KG1 (cell line): ENCODE results near the gene PCNT.
"Not testable (repeated sequence)": the region's sequence is repeated elsewhere in the genome, so short reads cannot be mapped to it uniquely, and the experiment has no call there.

Experiments used
- DNase-seq: peaks from one replicate; lab custom pipeline; 2025; lab: John Stamatoyannopoulos, UW

Gene PCNT

DNA sequence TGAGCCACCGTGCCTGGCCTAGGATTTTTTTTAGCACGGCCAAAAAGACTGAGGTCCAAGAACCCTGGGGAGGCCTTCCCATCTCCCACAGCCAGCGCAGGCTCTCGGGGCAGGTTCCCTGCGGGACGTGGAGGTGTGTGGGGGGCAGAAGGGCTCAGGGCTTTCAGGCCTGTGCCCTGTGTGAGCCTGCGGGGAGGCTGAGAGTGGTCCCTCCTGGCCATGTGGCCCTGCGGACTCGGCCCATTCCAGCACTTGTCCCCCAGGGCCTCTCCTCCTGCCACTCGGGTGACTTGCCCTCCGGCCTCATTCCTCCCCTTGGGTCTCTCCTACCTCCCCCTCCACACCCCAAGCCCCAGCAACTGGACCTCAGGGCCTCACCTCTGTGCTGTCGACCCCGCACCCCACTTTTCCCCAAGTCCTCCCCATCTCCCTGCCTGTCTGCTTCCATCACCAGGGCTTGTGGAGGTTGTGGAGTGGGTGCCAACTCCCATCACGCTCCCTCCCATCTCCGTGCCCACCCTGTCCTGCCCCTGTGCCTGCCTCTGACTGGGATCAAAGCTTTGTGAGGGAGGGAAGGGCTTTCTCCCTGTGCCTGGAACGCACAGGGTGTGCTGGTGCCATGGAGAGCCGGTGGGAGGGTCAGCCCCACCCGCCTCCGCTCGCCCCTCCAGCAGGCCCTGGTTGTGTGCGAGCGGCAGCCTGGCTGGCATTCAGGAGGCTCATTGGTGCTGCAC, 102.5 kb downstream of the PCNT start:
- no peak for DNase-seq

GRCh38 chr21:46427516-46427915, 103.6 kb downstream of the PCNT start:
- DNase-seq: no peak

DNA sequence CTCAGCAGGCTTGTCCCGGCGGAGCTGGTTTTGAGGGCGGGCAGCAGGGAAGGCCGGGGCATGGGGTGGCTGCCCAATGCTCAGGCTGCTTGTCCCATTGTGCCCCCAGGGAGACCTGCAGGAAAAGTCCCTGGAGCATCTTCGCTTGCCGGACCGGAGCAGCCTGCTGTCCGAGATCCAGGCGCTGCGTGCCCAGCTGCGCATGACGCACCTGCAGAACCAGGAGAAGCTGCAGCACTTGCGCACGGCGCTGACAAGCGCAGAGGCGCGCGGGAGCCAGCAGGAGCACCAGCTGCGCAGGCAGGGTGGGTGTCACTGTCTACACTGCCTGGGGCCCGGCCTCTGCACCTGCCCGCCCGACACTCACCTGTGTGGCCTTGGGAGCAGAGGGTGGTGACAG, 104.3 kb downstream of the PCNT start:
- DNase-seq: no peak

- DNase-seq: no peak
Observed at GRCh38 chr21:46428987-46429710, 105.2 kb downstream of the PCNT start.

DNA sequence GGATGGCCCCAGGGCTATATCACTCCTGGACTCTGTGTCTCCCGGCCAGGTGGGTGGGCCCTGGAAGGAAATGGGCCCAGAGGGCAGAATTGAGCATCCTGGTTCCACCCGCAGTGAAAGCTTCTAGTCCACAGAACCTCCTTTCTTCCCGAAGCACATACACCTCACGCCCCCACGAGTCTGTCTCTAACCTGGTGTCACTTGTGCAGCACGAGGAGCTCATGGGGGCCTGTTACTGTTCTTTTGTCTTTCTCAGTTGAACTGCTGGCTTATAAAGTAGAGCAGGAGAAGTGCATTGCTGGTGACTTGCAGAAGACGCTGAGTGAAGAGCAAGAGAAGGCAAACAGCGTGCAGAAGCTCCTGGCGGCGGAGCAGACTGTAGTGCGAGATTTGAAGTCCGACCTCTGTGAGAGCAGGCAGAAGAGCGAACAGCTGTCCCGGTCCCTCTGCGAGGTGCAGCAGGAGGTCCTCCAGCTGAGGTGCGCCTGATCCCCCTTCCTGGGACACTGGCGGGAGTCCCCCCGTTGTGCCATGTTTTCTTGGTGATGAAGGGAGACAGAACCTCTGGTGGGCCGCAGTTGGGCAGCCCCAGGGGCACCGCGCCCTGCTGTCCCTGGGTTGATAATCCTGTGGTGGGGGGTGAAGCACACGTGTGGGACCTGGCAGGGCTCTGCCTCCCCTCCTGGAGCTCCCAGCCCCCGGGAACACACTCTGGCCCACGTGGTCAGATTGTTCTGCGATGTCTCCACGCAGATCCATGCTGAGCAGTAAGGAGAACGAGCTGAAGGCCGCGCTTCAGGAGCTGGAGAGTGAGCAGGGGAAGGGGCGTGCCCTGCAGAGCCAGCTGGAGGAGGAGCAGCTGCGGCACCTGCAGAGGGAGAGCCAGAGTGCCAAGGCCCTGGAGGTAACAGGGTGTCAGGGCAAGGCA, 106.1 kb downstream of the PCNT start:
- DNase-seq: no peak

GRCh38 chr21:46431448-46431847, 107.5 kb downstream of the PCNT start:
- no peak for DNase-seq

- DNase-seq: no peak
Observed at GRCh38 chr21:46431884-46432488, 108.0 kb downstream of the PCNT start.

GRCh38 chr21:46433116-46433515, 109.2 kb downstream of the PCNT start:
- DNase-seq: not testable (repeated sequence)

DNA sequence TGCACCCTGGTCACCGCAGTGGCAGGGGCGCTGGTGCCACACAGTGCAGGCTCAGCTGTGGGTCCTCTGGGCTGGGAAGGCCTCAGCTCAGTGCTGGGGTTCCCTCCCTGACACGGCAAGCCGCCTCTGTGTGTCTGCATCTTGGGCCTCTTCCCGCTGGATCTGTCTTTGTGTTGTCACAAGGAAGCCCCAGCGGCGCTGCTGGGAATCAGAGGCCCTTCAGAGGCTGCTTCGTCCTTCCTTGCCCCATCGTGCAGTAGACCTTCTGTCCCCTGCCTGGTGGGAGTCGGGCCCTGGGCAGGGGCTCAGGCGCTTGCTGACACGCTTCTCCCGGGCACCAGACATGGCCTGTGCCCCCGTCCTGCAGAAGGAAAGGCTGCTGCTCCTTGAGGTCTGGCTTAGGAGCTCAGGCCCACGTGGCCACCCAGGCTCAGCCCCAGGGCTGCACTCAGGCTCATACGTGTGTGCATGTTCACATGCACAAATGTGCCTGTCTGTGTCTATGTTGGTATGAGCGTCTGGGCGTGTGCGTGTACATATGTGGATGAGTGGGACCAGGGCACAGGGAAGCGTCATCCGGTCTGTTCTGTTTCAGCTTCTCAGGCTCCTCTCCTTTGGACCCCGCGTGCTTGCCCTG, 110.5 kb downstream of the PCNT start:
- DNase-seq: no peak

DNA sequence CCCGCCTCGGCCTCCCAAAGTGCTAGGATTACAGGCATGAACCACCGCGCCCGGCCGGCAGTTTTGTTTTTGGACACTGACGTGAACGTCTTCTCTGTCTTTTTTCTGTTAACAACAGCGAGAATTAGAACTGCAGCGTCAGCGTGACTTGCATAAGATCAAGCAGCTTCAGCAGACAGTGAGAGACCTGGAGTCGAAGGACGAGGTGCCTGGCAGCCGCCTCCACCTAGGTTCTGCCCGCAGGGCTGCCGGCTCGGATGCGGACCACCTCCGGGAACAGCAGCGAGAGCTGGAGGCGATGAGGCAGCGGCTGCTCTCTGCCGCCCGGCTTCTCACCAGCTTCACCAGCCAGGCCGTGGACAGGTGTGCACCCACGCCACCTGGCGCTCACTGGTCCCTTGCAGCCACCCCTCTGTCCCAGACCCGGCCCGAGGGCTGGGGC, 111.9 kb downstream of the PCNT start:
- no peak for DNase-seq

DNA sequence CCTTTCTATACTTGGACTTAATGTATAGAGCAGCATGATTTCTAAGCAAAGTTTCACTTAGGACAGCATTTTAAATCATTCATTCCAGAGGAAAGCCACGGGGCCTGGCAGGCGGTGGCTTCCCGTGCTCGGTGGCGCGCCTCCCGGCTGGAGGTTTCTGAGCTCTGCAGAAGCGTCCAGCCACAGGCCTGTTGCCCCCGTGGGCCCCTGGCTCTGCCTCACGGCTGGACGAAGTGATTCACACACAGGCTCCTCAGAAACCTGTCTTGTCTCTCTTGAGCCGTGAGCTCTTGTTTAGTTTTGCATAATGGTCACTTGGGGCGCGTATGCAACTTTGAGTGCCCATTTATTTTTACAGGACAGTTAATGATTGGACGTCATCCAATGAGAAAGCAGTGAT, 112.7 kb downstream of the PCNT start:
- DNase-seq: no peak

DNA sequence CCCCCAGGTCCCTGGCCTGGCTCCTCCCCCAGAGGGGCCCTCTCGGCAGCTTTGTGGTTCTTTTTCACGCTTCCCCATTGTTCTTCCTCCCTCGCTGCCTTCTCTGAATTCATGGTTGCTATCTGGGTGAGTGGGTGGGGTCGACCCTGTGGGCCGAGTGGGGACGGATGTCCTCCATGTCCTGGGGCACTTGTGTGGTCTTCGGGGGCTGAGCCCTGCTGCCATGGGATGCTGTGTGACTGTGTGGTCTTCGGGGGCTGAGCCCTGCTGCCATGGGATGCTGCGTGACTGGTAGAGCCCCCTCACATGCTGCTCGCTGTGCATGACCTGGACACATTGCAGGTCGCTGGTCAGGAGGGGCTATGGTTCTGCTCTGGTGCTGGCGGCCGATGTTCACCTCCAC, 113.1 kb downstream of the PCNT start:
- no peak for DNase-seq

DNA sequence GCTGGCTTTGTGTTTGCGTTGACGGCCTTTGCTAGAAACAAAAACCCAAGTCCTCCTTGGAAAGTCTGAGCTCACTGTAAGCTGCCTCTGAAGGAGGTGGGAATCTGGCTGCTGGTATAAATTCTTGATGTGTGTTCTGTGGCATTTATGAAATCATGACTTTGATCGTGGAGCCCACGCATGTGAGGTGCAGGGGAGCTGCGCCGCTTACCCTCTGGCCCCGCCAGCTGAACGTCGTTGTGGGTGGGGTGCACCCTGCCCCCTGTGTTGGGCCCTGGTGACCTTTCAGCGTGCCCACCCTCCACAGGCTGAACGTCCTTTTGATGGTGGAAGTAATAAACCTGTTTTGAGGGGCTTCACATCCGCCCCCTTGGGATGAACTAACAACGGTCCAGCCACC, 113.6 kb downstream of the PCNT start:
- no peak for DNase-seq

GRCh38 chr21:46438241-46438640, 114.3 kb downstream of the PCNT start:
- DNase-seq: no peak

GRCh38 chr21:46439906-46440305, 116.0 kb downstream of the PCNT start:
- no peak for DNase-seq

DNA sequence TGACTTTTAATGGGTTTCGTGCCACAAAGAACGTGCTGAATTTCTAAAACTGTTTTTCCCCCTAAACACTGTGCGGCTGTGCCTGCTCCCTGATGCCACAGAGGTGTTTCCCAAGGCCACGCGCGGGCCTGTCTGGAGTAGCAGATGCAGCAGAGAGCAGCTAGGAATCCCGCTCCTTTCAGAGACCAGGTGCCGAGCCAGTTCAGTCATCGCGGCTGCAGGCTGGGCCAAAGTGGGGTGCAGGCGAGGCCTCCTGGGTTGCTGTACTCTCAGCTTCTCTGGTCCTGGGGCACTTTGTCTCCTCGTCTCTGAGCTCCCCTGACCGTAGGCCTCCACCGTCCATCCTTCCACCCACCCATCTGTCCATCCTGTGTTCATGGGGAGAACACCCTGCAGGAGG, 117.4 kb downstream of the PCNT start:
- no peak for DNase-seq

- no peak for DNase-seq
Observed at GRCh38 chr21:46441961-46442498, 118.1 kb downstream of the PCNT start.

- DNase-seq: no peak
Observed at GRCh38 chr21:46442938-46443337, 119.0 kb downstream of the PCNT start.

DNA sequence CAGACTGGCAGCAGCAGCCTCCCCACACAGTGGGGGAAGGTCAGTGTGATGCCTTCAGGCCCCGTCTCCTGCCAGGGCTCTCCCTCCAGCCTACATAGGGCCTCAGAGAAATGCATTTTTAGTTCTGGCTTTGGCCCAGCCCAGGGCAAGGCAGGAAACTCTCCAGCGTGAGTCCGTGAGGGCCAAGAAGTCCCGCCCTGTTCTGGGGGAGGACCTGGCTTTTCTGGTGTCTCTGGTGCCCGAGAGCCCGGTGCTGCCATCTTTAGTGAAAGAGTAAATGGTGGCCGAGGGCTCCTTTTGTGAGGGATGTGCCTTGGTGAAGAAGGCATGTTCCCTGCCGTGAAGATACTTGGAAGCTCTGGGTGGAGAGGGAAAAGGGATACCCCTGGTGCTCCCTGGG, 120.0 kb downstream of the PCNT start:
- DNase-seq: no peak

- DNase-seq: no peak
Observed at GRCh38 chr21:46448108-46448507, 124.2 kb downstream of the PCNT start.

DNA sequence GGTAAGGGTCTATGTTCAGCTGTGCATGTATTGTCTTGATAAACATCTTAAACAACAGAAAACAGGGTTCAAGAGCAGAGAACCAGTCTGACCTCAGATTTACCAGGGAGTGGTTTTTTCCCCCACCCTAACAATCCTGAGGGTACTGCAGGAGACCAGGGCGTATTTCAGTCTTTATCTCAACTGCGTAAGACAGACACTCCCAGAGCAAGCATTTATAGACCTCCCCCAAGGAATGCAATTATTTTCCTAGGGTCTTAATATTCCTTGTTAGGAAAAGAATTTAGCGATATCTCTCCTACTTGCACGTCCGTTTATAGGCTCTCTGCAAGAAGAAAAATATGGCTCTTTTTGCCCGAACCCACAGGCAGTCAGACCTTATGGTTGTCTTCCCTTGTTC, 124.9 kb downstream of the PCNT start:
- DNase-seq: not testable (repeated sequence)
